ENCODE data around the gene OIT3. TPM values are rescaled to one million over a fixed set of nuclear protein-coding genes. Genes with fewer than 3 reads are reported as not detected.

OIT3 gene
- polyA plus RNA-seq, 1 donor from 2014 or later, result not detected

DNA sequence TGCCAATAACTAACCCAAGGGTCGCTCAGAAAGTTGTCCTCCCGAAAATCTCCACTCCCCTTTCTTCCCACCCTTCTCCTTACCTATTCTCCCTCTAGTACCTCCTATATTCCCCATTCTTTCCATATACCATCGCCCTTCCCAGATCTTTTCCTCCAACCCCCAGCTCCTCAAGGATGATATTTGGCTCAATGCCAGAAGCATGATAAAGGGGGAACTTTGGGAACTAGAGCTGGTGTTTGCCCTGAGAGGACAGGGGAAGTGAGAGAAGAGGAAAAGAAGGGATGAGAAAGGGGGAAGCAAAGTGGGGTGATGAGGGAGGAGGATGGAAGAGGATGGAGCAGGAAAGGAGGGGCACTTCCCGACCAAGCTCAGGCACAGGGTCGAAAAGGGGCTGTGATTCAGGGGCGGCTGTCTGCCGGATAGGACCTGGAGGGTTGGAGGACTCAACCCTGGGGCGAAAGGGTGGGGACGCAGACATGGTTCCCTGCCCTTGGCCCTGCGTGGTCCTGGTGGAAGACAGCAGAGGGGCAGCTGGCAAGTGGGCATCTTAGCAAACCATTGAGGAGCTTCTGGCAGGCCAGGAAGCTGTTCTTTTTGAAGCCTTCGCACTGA is 1.8 kb downstream of the OIT3 start:
- no peaks in the 10 kb centered on the region for H3K9me2 ChIP-seq (ENCODE audit: insufficient read depth, low read length)
- H3K79me2 ChIP-seq (replicated peaks; ENCODE audit: insufficient read depth, low read length), result no peaks in the 10 kb centered on the region
- no peak for TF ChIP-seq EZH2 (IDR thresholded peaks at IDR 0.05; ENCODE audit: borderline replicate concordance, insufficient read depth, low read length, poor library complexity, severe bottlenecking)
- no peak for TF ChIP-seq RAD21 (conservative IDR thresholded peaks at IDR 0.05)
- no peak for TF ChIP-seq POLR2AphosphoS5 (IDR thresholded peaks at IDR 0.05)
- no peak for TF ChIP-seq EP300 (conservative IDR thresholded peaks at IDR 0.05; ENCODE audit: poor library complexity, severe bottlenecking)
- TF ChIP-seq TAF1 (IDR thresholded peaks at IDR 0.05; ENCODE audit: low read depth), result no peak
- TF ChIP-seq, protein P1, sequence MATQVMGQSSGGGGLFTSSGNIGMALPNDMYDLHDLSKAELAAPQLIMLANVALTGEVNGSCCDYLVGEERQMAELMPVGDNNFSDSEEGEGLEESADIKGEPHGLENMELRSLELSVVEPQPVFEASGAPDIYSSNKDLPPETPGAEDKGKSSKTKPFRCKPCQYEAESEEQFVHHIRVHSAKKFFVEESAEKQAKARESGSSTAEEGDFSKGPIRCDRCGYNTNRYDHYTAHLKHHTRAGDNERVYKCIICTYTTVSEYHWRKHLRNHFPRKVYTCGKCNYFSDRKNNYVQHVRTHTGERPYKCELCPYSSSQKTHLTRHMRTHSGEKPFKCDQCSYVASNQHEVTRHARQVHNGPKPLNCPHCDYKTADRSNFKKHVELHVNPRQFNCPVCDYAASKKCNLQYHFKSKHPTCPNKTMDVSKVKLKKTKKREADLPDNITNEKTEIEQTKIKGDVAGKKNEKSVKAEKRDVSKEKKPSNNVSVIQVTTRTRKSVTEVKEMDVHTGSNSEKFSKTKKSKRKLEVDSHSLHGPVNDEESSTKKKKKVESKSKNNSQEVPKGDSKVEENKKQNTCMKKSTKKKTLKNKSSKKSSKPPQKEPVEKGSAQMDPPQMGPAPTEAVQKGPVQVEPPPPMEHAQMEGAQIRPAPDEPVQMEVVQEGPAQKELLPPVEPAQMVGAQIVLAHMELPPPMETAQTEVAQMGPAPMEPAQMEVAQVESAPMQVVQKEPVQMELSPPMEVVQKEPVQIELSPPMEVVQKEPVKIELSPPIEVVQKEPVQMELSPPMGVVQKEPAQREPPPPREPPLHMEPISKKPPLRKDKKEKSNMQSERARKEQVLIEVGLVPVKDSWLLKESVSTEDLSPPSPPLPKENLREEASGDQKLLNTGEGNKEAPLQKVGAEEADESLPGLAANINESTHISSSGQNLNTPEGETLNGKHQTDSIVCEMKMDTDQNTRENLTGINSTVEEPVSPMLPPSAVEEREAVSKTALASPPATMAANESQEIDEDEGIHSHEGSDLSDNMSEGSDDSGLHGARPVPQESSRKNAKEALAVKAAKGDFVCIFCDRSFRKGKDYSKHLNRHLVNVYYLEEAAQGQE (IDR thresholded peaks at IDR 0.05; ENCODE audit: borderline replicate concordance), result no peak
- TF ChIP-seq, protein P2, sequence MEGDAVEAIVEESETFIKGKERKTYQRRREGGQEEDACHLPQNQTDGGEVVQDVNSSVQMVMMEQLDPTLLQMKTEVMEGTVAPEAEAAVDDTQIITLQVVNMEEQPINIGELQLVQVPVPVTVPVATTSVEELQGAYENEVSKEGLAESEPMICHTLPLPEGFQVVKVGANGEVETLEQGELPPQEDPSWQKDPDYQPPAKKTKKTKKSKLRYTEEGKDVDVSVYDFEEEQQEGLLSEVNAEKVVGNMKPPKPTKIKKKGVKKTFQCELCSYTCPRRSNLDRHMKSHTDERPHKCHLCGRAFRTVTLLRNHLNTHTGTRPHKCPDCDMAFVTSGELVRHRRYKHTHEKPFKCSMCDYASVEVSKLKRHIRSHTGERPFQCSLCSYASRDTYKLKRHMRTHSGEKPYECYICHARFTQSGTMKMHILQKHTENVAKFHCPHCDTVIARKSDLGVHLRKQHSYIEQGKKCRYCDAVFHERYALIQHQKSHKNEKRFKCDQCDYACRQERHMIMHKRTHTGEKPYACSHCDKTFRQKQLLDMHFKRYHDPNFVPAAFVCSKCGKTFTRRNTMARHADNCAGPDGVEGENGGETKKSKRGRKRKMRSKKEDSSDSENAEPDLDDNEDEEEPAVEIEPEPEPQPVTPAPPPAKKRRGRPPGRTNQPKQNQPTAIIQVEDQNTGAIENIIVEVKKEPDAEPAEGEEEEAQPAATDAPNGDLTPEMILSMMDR (IDR thresholded peaks at IDR 0.05; ENCODE audit: poor library complexity, severe bottlenecking), result no peak
- no peak for TF ChIP-seq SMC3 (conservative IDR thresholded peaks at IDR 0.05; ENCODE audit: poor library complexity)
- TF ChIP-seq MXI1 (conservative IDR thresholded peaks at IDR 0.05; ENCODE audit: poor library complexity, severe bottlenecking), result no peak
- H3F3A ChIP-seq (ENCODE audit: insufficient read depth, low read length, poor library complexity, severe bottlenecking), result no peaks in the 10 kb centered on the region
- H3K9me3 ChIP-seq (ENCODE audit: low read length), result no peaks in the 10 kb centered on the region
- H2AFZ ChIP-seq (ENCODE audit: low read depth, low read length), result no peak overlapping the region
- H3K36me3 ChIP-seq (ENCODE audit: insufficient read depth, low read length), result no peaks in the 10 kb centered on the region
- no peak overlapping the region for H3K4me2 ChIP-seq (ENCODE audit: low read length)
- no peak overlapping the region for H3K27ac ChIP-seq (ENCODE audit: low read length)
- no peak overlapping the region for H3K9ac ChIP-seq (ENCODE audit: low read length)
- H3K27me3 ChIP-seq (ENCODE audit: insufficient read depth, low read depth, low read length), result no peaks in the 10 kb centered on the region
- no peak overlapping the region for H3K4me3 ChIP-seq (ENCODE audit: low read length)
- no peaks in the 10 kb centered on the region for H4K20me1 ChIP-seq (ENCODE audit: insufficient read depth)

DNA sequence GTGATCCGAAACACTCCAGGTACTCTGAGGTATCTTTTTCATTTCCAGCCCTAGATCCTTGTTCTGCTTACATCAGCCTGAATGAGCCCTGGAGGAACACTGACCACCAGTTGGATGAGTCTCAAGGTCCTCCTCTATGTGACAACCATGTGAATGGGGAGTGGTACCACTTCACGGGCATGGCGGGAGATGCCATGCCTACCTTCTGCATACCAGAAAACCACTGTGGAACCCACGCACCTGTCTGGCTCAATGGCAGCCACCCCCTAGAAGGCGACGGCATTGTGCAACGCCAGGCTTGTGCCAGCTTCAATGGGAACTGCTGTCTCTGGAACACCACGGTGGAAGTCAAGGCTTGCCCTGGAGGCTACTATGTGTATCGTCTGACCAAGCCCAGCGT is 5.1 kb downstream of the OIT3 start:
- H3K79me2 ChIP-seq (replicated peaks; ENCODE audit: insufficient read depth, low read length), result no peaks in the 10 kb centered on the region
- TF ChIP-seq EP300 (conservative IDR thresholded peaks at IDR 0.05; ENCODE audit: poor library complexity, severe bottlenecking) (no peak), SMC3 (conservative IDR thresholded peaks at IDR 0.05; ENCODE audit: poor library complexity) (no peak), POLR2AphosphoS5 (IDR thresholded peaks at IDR 0.05) (no peak), RAD21 (conservative IDR thresholded peaks at IDR 0.05) (no peak), EZH2 (IDR thresholded peaks at IDR 0.05; ENCODE audit: borderline replicate concordance, insufficient read depth, low read length, poor library complexity, severe bottlenecking) (no peak), TAF1 (IDR thresholded peaks at IDR 0.05; ENCODE audit: low read depth) (no peak), MXI1 (conservative IDR thresholded peaks at IDR 0.05; ENCODE audit: poor library complexity, severe bottlenecking) (no peak)
- TF ChIP-seq, protein P2 (IDR thresholded peaks at IDR 0.05; ENCODE audit: poor library complexity, severe bottlenecking), result no peak
- TF ChIP-seq, protein P1 (IDR thresholded peaks at IDR 0.05; ENCODE audit: borderline replicate concordance), result no peak
- H3K27me3 ChIP-seq (ENCODE audit: insufficient read depth, low read depth, low read length), result no peaks in the 10 kb centered on the region
- no peak overlapping the region for H3K4me3 ChIP-seq (ENCODE audit: low read length)
- no peaks in the 10 kb centered on the region for H3K9me3 ChIP-seq (ENCODE audit: low read length)
- no peaks in the 10 kb centered on the region for H3F3A ChIP-seq (ENCODE audit: insufficient read depth, low read length, poor library complexity, severe bottlenecking)
- H4K20me1 ChIP-seq (ENCODE audit: insufficient read depth), result no peaks in the 10 kb centered on the region
- H3K9me2 ChIP-seq (ENCODE audit: insufficient read depth, low read length), result no peaks in the 10 kb centered on the region
- H3K27ac ChIP-seq (ENCODE audit: low read length), result no peak overlapping the region
- H2AFZ ChIP-seq (ENCODE audit: low read depth, low read length), result no peak overlapping the region
- H3K4me2 ChIP-seq (ENCODE audit: low read length), result no peak overlapping the region
- no peaks in the 10 kb centered on the region for H3K36me3 ChIP-seq (ENCODE audit: insufficient read depth, low read length)
- no peak overlapping the region for H3K9ac ChIP-seq (ENCODE audit: low read length)
